B cell (primary cell): ENCODE measurements around the gene DYRK1A. TPM values are rescaled to one million over a fixed set of nuclear protein-coding genes. Genes with fewer than 3 reads are reported as not detected.

Experiments
- ATAC-seq: fragments of 200-7000 bp; cut with Tn5 transposase; one replicate; pipeline ENCODE4 v1.10.0; 2021; ENCODE audit warnings: low read depth, mild to moderate bottlenecking, moderate number of reproducible peaks, moderate library complexity
- CTCF ChIA-PET: fragments of 350-600 bp; sonication (Branson Sonifier 250); formaldehyde crosslinking; loops from one replicate; lab custom pipeline; 2021; ENCODE audit warnings: antibody characterized with exemption, inconsistent platforms; lab: Charles Lee
- POLR2A ChIA-PET: fragments of 350-600 bp; sonication (Branson Sonifier 250); formaldehyde crosslinking; loops from one replicate; lab custom pipeline; 2021; ENCODE audit warnings: antibody characterized with exemption; lab: Charles Lee
- DNase-seq: peaks from one replicate; pipeline ENCODE4 v3.0.0; 2013
- H2AFZ ChIP-seq: 2 replicates; pipeline ENCODE4 v1.6.1; 2012; ENCODE audit warnings: mild to moderate bottlenecking, low read depth, low read length; ENCODE audit not compliant: insufficient read depth, poor library complexity, severe bottlenecking
- H3K27ac ChIP-seq, 2 donors: 1 replicate in 1 of 2; 2 replicates in 1 of 2; pipeline ENCODE4 v1.5.1; 2012 to 2013; ENCODE audit warnings: low read length in 2 of 2, mild to moderate bottlenecking in 2 of 2, moderate library complexity in 1 of 2
- H3K27me3 ChIP-seq, 4 experiments: fragments of 200-600 bp in 1 of 4; sonication (generic) in 1 of 4; replicated peaks in 1 of 4; 1 replicate in 2 of 4; 2 replicates in 2 of 4; pipeline versions ENCODE4 v1.6.1 to v1.7.0; 2013 to 2016; ENCODE audit warnings: low read length in 3 of 4, mild to moderate bottlenecking in 2 of 4, mixed read lengths in 1 of 4, moderate library complexity in 1 of 4; ENCODE audit not compliant: insufficient read depth in 4 of 4, control insufficient read depth in 3 of 4; ENCODE audit errors: control extremely low read depth in 1 of 4
- H3K36me3 ChIP-seq, 2 experiments: replicated peaks in 1 of 2; 1 replicate in 1 of 2; 2 replicates in 1 of 2; pipeline versions ENCODE4 v1.6.1 to v1.7.1; 2013; ENCODE audit warnings: low read length in 1 of 2; ENCODE audit not compliant: insufficient read depth in 2 of 2, control insufficient read depth in 1 of 2; ENCODE audit errors: control extremely low read depth in 1 of 2, extremely low read depth in 1 of 2
- H3K4me1 ChIP-seq, 2 donors: fragments of 200-600 bp in 1 of 2; sonication (generic) in 1 of 2; 1 replicate in 1 of 2; 2 replicates in 1 of 2; pipeline versions ENCODE4 v1.5.1 to v1.6.1; 2013 to 2017; ENCODE audit warnings: low read length in 2 of 2; ENCODE audit not compliant: control insufficient read depth in 2 of 2, insufficient read depth in 2 of 2
- H3K4me2 ChIP-seq: replicated peaks from 2 replicates; pipeline ENCODE3; 2012; ENCODE audit warnings: mild to moderate bottlenecking, low read depth, low read length; ENCODE audit not compliant: poor library complexity, severe bottlenecking
- H3K4me3 ChIP-seq, 5 experiments: fragments of 200-600 bp in 1 of 5; sonication (generic) in 1 of 5; 1 replicate in 3 of 5; 2 replicates in 2 of 5; pipeline versions ENCODE4 v1.5.1 to v1.7.0; 2011 to 2016; ENCODE audit warnings: low read length in 4 of 5, mild to moderate bottlenecking in 4 of 5, low read depth in 2 of 5, control low read depth in 1 of 5, moderate library complexity in 1 of 5; ENCODE audit not compliant: insufficient read depth in 1 of 5; ENCODE audit errors: control extremely low read depth in 1 of 5, extremely low read depth in 1 of 5
- H3K79me2 ChIP-seq: fragments of 200-600 bp; sonication (generic); one replicate; pipeline ENCODE4 v1.6.0; 2016; ENCODE audit warnings: low read length; ENCODE audit not compliant: control insufficient read depth, insufficient read depth
- H3K9ac ChIP-seq: fragments of 200-600 bp; sonication (generic); 2 replicates; pipeline ENCODE4 v1.6.1; 2017; ENCODE audit warnings: mild to moderate bottlenecking, low read length, moderate library complexity
- H3K9me3 ChIP-seq, 3 donors: one replicate each; pipeline versions ENCODE4 v1.6.1 to v1.7.1; 2013; ENCODE audit warnings: low read length in 2 of 3; ENCODE audit not compliant: control insufficient read depth in 2 of 3, insufficient read depth in 1 of 3; ENCODE audit errors: control extremely low read depth in 1 of 3
- H4K20me1 ChIP-seq: 2 replicates; pipeline ENCODE4 v1.6.0; 2012; ENCODE audit warnings: mild to moderate bottlenecking, low read length; ENCODE audit not compliant: insufficient read depth, control insufficient read depth, poor library complexity, severe bottlenecking
- H3K27ac Mint-ChIP-seq: one replicate; pipeline ENCODE4 v1.8.0; 2021; ENCODE audit warnings: mixed read lengths
- H3K27me3 Mint-ChIP-seq: one replicate; pipeline ENCODE4 v1.8.0; 2021; ENCODE audit warnings: mixed read lengths
- H3K4me1 Mint-ChIP-seq: one replicate; pipeline ENCODE4 v1.8.0; 2021; ENCODE audit warnings: mixed read lengths
- H3K4me3 Mint-ChIP-seq: one replicate; pipeline ENCODE4 v1.8.0; 2021; ENCODE audit warnings: mixed read lengths
- H3K9me3 Mint-ChIP-seq: one replicate; pipeline ENCODE4 v1.8.0; 2022; ENCODE audit warnings: mixed read lengths; ENCODE audit not compliant: insufficient read depth
- CTCF ChIP-seq: fragments of 200-600 bp; IDR thresholded peaks from one replicate; pipeline ENCODE4 v1.8.0; 2022; ENCODE audit warnings: antibody characterized with exemption, mild to moderate bottlenecking
- EZH2 ChIP-seq: IDR thresholded peaks from 2 replicates; pipeline ENCODE4 v1.6.1; 2012; ENCODE audit warnings: borderline replicate concordance, low read depth, mild to moderate bottlenecking, moderate library complexity, low read length; ENCODE audit not compliant: insufficient read depth, poor library complexity, severe bottlenecking
- WGBS: methylation state at CpG from one replicate; pipeline ENCODE4 v1.1.5; 2013; ENCODE audit warnings: missing lambda C conversion rate; ENCODE audit not compliant: insufficient coverage; 5-methylcytosine and 5-hydroxymethylcytosine counted together
- intact Hi-C: fragments of 100-400 bp; cut with micrococcal nuclease; formaldehyde crosslinking; loops from one replicate; pipeline ENCODE4 v1.10.0; 2022
- polyA plus RNA-seq: library from polyadenylated mRNA; depleted of rRNA; stranded (reverse); fragments of >200 nt; gene quantifications from 2 replicates; pipeline ENCODE4 v1.2.3, GENCODE V29; 2012
- total RNA-seq, 2 donors: library from RNA; stranded (reverse); fragments of 120-200 nt in 1 of 2; gene quantifications; 1 replicate in 1 of 2; 2 replicates in 1 of 2; pipeline versions ENCODE4 v1.2.3 to v1.2.4, GENCODE V29; 2013 to 2022

DYRK1A gene
- total and polyA plus RNA-seq, 2 donors (not counting 1 experiment from before 2014, with no cell fraction given): 46.6 to 147 TPM

- Histone ChIP-seq H3K9me3 (no peaks in the 10 kb centered on the region), H3K79me2 (peaks cover 98% of the 10 kb centered on the region), H3K4me3 (no peak overlapping the region), H4K20me1 (peaks cover 68% of the 10 kb centered on the region), H3K4me2 (peak overlapping the region; percentile 42), H2AFZ (no peak overlapping the region), H3K9ac (no peak overlapping the region), H3K36me3 (peaks cover 0 to 4% of the 10 kb centered on the region in 2 experiments), H3K27ac (no peak overlapping the region), H3K27me3 (no peaks in the 10 kb centered on the region), H3K4me1 (peaks cover 52 to 64% of the 10 kb centered on the region in 2 donors)
- CTCF ChIA-PET: interaction anchor here (0.7 to 2.2 kb wide), 16 partner anchors 8 to 196 kb away, joined by 3 to 9 read pairs (median 4); partner anchors contain the start of gene VPS26C
- POLR2A ChIA-PET: no interaction called here
- DNase-seq (peak; percentile 68), ATAC-seq (peak; percentile 72)
- TF ChIP-seq CTCF (peak; percentile 66), EZH2 (no peak)
- Mint-ChIP-seq H3K9me3 (no peaks in the 10 kb centered on the region), H3K4me3 (peak overlapping the region; percentile 33), H3K27me3 (no peaks in the 10 kb centered on the region), H3K27ac (peak overlapping the region; percentile 69), H3K4me1 (peaks cover 86% of the 10 kb centered on the region)
- intact Hi-C loops: loop anchor here (1.0 to 5.0 kb wide), 2 partner anchors 12 to 96 kb away; partner anchors contain the start of gene DYRK1A
- 59% methylated on average over 4 of the region's 6 CpGs for WGBS
These were observed 96.7 kb downstream of the DYRK1A start for GRCh38 chr21:37463083-37463801.

GRCh38 chr21:37467082-37467481, 100.5 kb downstream of the DYRK1A start:
- peaks cover 85% of the 10 kb centered on the region for H3K4me1 Mint-ChIP-seq
- Histone ChIP-seq H3K27ac (no peak overlapping the region), H3K4me2 (no peak overlapping the region), H3K4me3 (no peak overlapping the region), H3K27me3 (no peaks in the 10 kb centered on the region), H2AFZ (no peak overlapping the region), H3K4me1 (peaks cover 40 to 58% of the 10 kb centered on the region in 2 donors), H3K9ac (no peak overlapping the region), H3K9me3 (no peaks in the 10 kb centered on the region), H3K79me2 (peaks cover 100% of the 10 kb centered on the region), H4K20me1 (peaks cover 94% of the 10 kb centered on the region), H3K36me3 (peaks cover 0 to 3% of the 10 kb centered on the region in 2 experiments)
- 98% methylated on average over 3 of the region's 3 CpGs for WGBS
- no peaks in the 10 kb centered on the region for H3K27me3 Mint-ChIP-seq
- H3K4me3 Mint-ChIP-seq: no peak overlapping the region
- DNase-seq (no peak), ATAC-seq (no peak)
- ChIA-PET POLR2A (no interaction called here), CTCF (no interaction called here)
- H3K27ac Mint-ChIP-seq: peak overlapping the region; percentile 51
- no peaks in the 10 kb centered on the region for H3K9me3 Mint-ChIP-seq
- TF ChIP-seq CTCF (no peak), EZH2 (no peak)
- intact Hi-C loops: no loop called here
